Panc1 (cell line): ENCODE measurements around the gene SSBP4.

Experiments used
- TCF7L2 ChIP-seq: IDR thresholded peaks from 2 replicates; pipeline ENCODE4 v1.6.1; 2011; ENCODE audit warnings: mild to moderate bottlenecking, low read depth, low read length, inconsistent platforms
- TF ChIP-seq, protein P1 (sequence below): fragments of 450-650 bp; IDR thresholded peaks from 2 replicates; pipeline ENCODE4 v1.5.1; 2017; ENCODE audit warnings: mild to moderate bottlenecking
- TF ChIP-seq, protein P2 (sequence below), 2 experiments: IDR thresholded peaks; 2 replicates each; pipeline ENCODE4 v1.6.1; 2011 to 2012; ENCODE audit warnings: low read depth in 2 of 2, control low read depth in 1 of 2, low read length in 1 of 2, mild to moderate bottlenecking in 1 of 2, moderate library complexity in 1 of 2; ENCODE audit not compliant: insufficient read depth in 1 of 2

DNA sequence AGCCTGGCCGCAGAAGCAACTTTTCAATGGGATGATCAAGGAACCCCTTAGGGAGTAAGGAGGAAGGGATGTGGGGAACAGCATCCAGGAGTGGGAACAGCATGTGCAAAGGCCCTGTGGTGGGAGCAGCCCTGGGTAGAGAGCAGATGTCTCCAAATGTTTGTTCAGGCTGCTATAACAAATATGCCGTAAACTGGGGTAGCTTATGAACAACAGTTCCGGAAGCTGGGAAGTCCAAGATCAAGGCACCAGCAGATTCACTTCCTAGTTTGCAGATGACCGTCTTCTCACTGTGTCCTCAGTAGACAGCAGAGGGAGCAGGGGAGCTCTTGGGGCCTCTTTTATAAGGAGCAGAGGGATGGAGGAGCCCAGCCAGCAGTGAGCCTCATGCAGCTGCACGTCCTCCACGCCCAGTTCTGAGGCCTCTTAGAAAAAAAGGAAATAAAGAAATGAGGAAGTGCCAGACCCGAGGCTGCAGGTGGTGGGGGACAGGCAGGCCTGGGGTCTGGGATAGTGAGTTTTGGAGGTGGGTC is 17.6 kb upstream of the SSBP4 start:
- TF ChIP-seq, protein P1, sequence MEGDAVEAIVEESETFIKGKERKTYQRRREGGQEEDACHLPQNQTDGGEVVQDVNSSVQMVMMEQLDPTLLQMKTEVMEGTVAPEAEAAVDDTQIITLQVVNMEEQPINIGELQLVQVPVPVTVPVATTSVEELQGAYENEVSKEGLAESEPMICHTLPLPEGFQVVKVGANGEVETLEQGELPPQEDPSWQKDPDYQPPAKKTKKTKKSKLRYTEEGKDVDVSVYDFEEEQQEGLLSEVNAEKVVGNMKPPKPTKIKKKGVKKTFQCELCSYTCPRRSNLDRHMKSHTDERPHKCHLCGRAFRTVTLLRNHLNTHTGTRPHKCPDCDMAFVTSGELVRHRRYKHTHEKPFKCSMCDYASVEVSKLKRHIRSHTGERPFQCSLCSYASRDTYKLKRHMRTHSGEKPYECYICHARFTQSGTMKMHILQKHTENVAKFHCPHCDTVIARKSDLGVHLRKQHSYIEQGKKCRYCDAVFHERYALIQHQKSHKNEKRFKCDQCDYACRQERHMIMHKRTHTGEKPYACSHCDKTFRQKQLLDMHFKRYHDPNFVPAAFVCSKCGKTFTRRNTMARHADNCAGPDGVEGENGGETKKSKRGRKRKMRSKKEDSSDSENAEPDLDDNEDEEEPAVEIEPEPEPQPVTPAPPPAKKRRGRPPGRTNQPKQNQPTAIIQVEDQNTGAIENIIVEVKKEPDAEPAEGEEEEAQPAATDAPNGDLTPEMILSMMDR, result peak; percentile 40; the same call in 1 of the 2 replicates
- TF ChIP-seq TCF7L2, result no peak
- TF ChIP-seq, protein P2, sequence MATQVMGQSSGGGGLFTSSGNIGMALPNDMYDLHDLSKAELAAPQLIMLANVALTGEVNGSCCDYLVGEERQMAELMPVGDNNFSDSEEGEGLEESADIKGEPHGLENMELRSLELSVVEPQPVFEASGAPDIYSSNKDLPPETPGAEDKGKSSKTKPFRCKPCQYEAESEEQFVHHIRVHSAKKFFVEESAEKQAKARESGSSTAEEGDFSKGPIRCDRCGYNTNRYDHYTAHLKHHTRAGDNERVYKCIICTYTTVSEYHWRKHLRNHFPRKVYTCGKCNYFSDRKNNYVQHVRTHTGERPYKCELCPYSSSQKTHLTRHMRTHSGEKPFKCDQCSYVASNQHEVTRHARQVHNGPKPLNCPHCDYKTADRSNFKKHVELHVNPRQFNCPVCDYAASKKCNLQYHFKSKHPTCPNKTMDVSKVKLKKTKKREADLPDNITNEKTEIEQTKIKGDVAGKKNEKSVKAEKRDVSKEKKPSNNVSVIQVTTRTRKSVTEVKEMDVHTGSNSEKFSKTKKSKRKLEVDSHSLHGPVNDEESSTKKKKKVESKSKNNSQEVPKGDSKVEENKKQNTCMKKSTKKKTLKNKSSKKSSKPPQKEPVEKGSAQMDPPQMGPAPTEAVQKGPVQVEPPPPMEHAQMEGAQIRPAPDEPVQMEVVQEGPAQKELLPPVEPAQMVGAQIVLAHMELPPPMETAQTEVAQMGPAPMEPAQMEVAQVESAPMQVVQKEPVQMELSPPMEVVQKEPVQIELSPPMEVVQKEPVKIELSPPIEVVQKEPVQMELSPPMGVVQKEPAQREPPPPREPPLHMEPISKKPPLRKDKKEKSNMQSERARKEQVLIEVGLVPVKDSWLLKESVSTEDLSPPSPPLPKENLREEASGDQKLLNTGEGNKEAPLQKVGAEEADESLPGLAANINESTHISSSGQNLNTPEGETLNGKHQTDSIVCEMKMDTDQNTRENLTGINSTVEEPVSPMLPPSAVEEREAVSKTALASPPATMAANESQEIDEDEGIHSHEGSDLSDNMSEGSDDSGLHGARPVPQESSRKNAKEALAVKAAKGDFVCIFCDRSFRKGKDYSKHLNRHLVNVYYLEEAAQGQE (IDR thresholded peaks at IDR 0.05; ENCODE audit: insufficient read depth in 1 of 2, low read depth in 2 of 2, low read length in 1 of 2), result no peak
